Central memory CD8-positive, alpha-beta T cell (primary cell): Measurements from ENCODE around the gene ATAD3B.
"Not testable (repeated sequence)": the region's sequence is repeated elsewhere in the genome, so short reads cannot be mapped to it uniquely, and the experiment has no call there.

Experiments used
- ATAC-seq: fragments of 150-1000 bp; cut with Tn5 transposase; replicated peaks from 2 replicates; pipeline ENCODE4 v1.10.0; 2022; ENCODE audit warnings: mild to moderate bottlenecking, moderate FRiP score, moderate number of reproducible peaks; ENCODE audit not compliant: poor library complexity, severe bottlenecking; ENCODE audit errors: extremely low read depth
- DNase-seq, 2 donors: peaks; one replicate each; pipeline ENCODE4 v3.0.0; 2021; ENCODE audit warnings: low spot score in 2 of 2
- H3K27ac Mint-ChIP-seq: one replicate; pipeline ENCODE4 v1.8.0; 2022; ENCODE audit warnings: low read depth, mild to moderate bottlenecking, moderate library complexity, mixed read lengths
- H3K27me3 Mint-ChIP-seq: one replicate; pipeline ENCODE4 v1.8.0; 2022; ENCODE audit warnings: mixed read lengths
- H3K36me3 Mint-ChIP-seq: one replicate; pipeline ENCODE4 v1.8.0; 2022; ENCODE audit warnings: mild to moderate bottlenecking, moderate library complexity, mixed read lengths; ENCODE audit not compliant: insufficient read depth
- H3K4me1 Mint-ChIP-seq: one replicate; pipeline ENCODE4 v1.8.0; 2022; ENCODE audit warnings: mixed read lengths
- H3K4me3 Mint-ChIP-seq: one replicate; pipeline ENCODE4 v1.8.0; 2022; ENCODE audit warnings: mild to moderate bottlenecking, moderate library complexity, mixed read lengths
- H3K9me3 Mint-ChIP-seq: one replicate; pipeline ENCODE4 v1.8.0; 2022; ENCODE audit warnings: mixed read lengths

ATAD3B gene

GRCh38 chr1:1449099-1449739, 22.3 kb upstream of the ATAD3B start, which contains the start of gene ATAD3C:
Gene ATAD3C (plus strand): TSS chr1:1449689. CDS start chr1:1450684, 995 bp downstream.
- DNase-seq: no peak
- no peaks in the 10 kb centered on the region for H3K27me3 Mint-ChIP-seq
- no peaks in the 10 kb centered on the region for H3K9me3 Mint-ChIP-seq
- no peak for ATAC-seq
- H3K4me3 Mint-ChIP-seq: no peak within 1 kb of the TSS
- H3K27ac Mint-ChIP-seq: no peak within 1 kb of the TSS
- no peaks in the 10 kb centered on the region for H3K36me3 Mint-ChIP-seq
- H3K4me1 Mint-ChIP-seq: no peaks in the 10 kb centered on the region

GRCh38 chr1:1450616-1451015, 20.9 kb upstream of the ATAD3B start:
- H3K4me3 Mint-ChIP-seq, H3K4me1 Mint-ChIP-seq, H3K36me3 Mint-ChIP-seq, ATAC-seq, H3K27me3 Mint-ChIP-seq, H3K27ac Mint-ChIP-seq, H3K9me3 Mint-ChIP-seq, DNase-seq: not testable (repeated sequence)

GRCh38 chr1:1451696-1452364, 19.7 kb upstream of the ATAD3B start:
- no peaks in the 10 kb centered on the region for H3K9me3 Mint-ChIP-seq
- DNase-seq (no peak), ATAC-seq (no peak)
- H3K4me1 Mint-ChIP-seq: no peaks in the 10 kb centered on the region
- no peak overlapping the region for H3K27ac Mint-ChIP-seq
- no peaks in the 10 kb centered on the region for H3K27me3 Mint-ChIP-seq
- no peaks in the 10 kb centered on the region for H3K36me3 Mint-ChIP-seq
- no peak overlapping the region for H3K4me3 Mint-ChIP-seq

- not testable (repeated sequence) for H3K4me3 Mint-ChIP-seq, H3K27me3 Mint-ChIP-seq, ATAC-seq, H3K9me3 Mint-ChIP-seq, DNase-seq, H3K36me3 Mint-ChIP-seq, H3K27ac Mint-ChIP-seq, H3K4me1 Mint-ChIP-seq
Measured at GRCh38 chr1:1452365-1452739, 19.2 kb upstream of the ATAD3B start.

- Mint-ChIP-seq H3K4me1 (no peaks in the 10 kb centered on the region), H3K4me3 (no peak overlapping the region), H3K36me3 (no peaks in the 10 kb centered on the region), H3K27me3 (no peaks in the 10 kb centered on the region), H3K9me3 (no peaks in the 10 kb centered on the region), H3K27ac (no peak overlapping the region)
- DNase-seq (no peak), ATAC-seq (no peak)
Measured at GRCh38 chr1:1452882-1453281, 18.7 kb upstream of the ATAD3B start.

GRCh38 chr1:1454286-1455056, 17.1 kb upstream of the ATAD3B start:
- not testable (repeated sequence) for H3K27ac Mint-ChIP-seq, H3K9me3 Mint-ChIP-seq, ATAC-seq, DNase-seq, H3K36me3 Mint-ChIP-seq, H3K4me3 Mint-ChIP-seq, H3K27me3 Mint-ChIP-seq, H3K4me1 Mint-ChIP-seq

GRCh38 chr1:1455366-1455884, 16.1 kb upstream of the ATAD3B start:
- no peaks in the 10 kb centered on the region for H3K27me3 Mint-ChIP-seq
- no peaks in the 10 kb centered on the region for H3K9me3 Mint-ChIP-seq
- no peak overlapping the region for H3K4me3 Mint-ChIP-seq
- H3K4me1 Mint-ChIP-seq: no peaks in the 10 kb centered on the region
- no peaks in the 10 kb centered on the region for H3K36me3 Mint-ChIP-seq
- DNase-seq (no peak), ATAC-seq (no peak)
- no peak overlapping the region for H3K27ac Mint-ChIP-seq

- not testable (repeated sequence) for H3K27me3 Mint-ChIP-seq, H3K36me3 Mint-ChIP-seq, H3K27ac Mint-ChIP-seq, H3K4me3 Mint-ChIP-seq, H3K9me3 Mint-ChIP-seq, DNase-seq, ATAC-seq, H3K4me1 Mint-ChIP-seq
Measured at GRCh38 chr1:1455934-1456333, 15.6 kb upstream of the ATAD3B start.

GRCh38 chr1:1456683-1457255, 14.8 kb upstream of the ATAD3B start:
- not testable (repeated sequence) for H3K4me1 Mint-ChIP-seq, H3K27me3 Mint-ChIP-seq, H3K4me3 Mint-ChIP-seq, DNase-seq, H3K27ac Mint-ChIP-seq, H3K36me3 Mint-ChIP-seq, ATAC-seq, H3K9me3 Mint-ChIP-seq

- not testable (repeated sequence) for H3K36me3 Mint-ChIP-seq, H3K9me3 Mint-ChIP-seq, ATAC-seq, H3K27me3 Mint-ChIP-seq, DNase-seq, H3K27ac Mint-ChIP-seq, H3K4me1 Mint-ChIP-seq, H3K4me3 Mint-ChIP-seq
Measured at GRCh38 chr1:1459156-1459555, 12.4 kb upstream of the ATAD3B start.

GRCh38 chr1:1459711-1460110, 11.9 kb upstream of the ATAD3B start:
- H3K36me3 Mint-ChIP-seq: not testable (repeated sequence)

GRCh38 chr1:1460540-1461130, 10.9 kb upstream of the ATAD3B start:
- H3K27me3 Mint-ChIP-seq: peaks cover 9% of the 10 kb centered on the region
- H3K9me3 Mint-ChIP-seq: no peaks in the 10 kb centered on the region
- ATAC-seq (no peak), DNase-seq (no peak)
- no peaks in the 10 kb centered on the region for H3K4me1 Mint-ChIP-seq
- no peaks in the 10 kb centered on the region for H3K36me3 Mint-ChIP-seq
- peak overlapping the region; percentile 81 for H3K27ac Mint-ChIP-seq
- no peak overlapping the region for H3K4me3 Mint-ChIP-seq

More at GRCh38 chr1:1459711-1460110, 11.9 kb upstream of the ATAD3B start:
- not testable (repeated sequence) for H3K9me3 Mint-ChIP-seq, H3K4me3 Mint-ChIP-seq, H3K4me1 Mint-ChIP-seq, DNase-seq, ATAC-seq, H3K27me3 Mint-ChIP-seq, H3K27ac Mint-ChIP-seq
